GM08714 (cell line): ENCODE results near the gene SUSD1.
"Not testable (repeated sequence)": the region's sequence is repeated elsewhere in the genome, so short reads cannot be mapped to it uniquely, and the experiment has no call there.

Experiments
- H3K4me3 ChIP-seq: fragments of 200-500 bp; sonication (Bioruptor generic); 2 replicates; pipeline ENCODE4 v1.5.1; 2014; ENCODE audit warnings: mild to moderate bottlenecking, low read length, inconsistent platforms
- ZNF274 ChIP-seq: IDR thresholded peaks from 2 replicates; pipeline ENCODE4 v1.6.1; 2012; ENCODE audit warnings: mild to moderate bottlenecking, low read depth, low read length

Gene SUSD1

DNA sequence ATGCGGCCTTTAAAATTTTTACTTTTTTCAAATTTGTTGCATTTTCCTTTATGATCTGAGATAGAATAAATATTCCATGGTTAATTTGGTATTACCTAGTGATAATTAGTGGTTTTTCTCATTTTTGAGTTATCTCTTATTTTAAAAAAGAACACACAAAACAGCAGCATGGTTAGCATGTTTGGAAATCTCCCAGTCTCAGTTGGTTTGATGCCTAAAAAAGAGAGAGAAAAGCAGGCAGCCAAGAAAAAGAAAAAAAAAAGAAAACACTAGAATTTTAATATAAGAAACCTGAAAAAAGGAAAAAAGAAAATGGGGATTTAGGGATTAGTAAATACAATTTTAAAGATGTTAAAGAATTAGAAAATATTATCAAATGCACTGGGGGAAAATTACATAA lies 15.3 kb downstream of the SUSD1 start:
- TF ChIP-seq ZNF274: no peak

DNA sequence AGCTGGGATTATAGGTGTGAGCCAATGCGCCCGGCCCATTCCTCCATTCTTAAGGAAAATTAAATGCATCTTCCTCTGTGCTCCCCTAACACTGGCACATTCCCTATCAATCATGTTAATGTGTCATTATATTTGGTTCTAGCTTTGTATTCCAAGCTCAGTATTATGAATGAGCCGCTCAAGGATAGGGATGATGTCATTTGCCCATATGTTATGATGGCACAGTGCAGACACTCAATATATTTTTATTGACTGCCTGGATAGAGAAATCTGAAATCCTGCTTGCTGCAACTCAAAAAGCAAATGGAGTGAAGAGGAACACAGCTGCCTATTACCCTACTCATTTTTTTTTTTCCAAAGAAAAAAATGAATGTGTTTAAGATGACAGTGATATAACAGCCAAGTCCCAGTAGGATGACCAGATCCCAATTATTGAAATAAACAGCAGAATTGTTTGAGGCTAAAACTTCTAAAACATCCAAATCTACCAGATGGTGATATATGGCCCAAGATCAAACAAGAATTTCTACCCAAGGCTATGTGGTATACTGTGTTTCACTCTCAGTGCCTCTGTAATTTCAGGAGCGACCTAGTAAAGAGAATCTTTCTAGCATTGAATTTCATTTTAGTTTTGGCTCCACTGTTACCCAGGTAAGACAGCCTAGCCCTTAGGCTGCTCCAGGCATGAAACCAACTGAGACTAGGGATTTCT lies 16.3 kb downstream of the SUSD1 start:
- no peak for TF ChIP-seq ZNF274
- H3K4me3 ChIP-seq: no peak overlapping the region

More for the DNA sequence above, 15.3 kb downstream of the SUSD1 start:
- H3K4me3 ChIP-seq: no peak overlapping the region

DNA sequence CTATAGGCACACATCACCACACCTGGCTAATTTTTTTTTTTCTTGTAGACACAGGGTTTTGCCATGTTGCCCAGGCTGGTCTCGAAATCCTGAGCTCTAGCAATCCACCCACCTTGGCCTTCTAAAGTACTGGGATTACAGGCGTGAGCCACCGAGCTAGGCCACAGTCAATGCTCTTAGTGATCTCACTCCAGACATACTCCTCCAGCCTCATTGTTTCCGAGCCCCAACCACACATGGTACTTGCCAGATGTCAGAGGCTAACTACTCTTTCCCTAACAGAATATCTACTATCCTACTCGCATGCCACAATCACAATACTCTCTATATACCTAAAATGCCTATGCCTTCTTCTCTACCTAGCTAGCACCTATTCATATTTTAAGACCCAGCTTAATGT lies 17.1 kb downstream of the SUSD1 start:
- H3K4me3 ChIP-seq: no peak overlapping the region
- no peak for TF ChIP-seq ZNF274

DNA sequence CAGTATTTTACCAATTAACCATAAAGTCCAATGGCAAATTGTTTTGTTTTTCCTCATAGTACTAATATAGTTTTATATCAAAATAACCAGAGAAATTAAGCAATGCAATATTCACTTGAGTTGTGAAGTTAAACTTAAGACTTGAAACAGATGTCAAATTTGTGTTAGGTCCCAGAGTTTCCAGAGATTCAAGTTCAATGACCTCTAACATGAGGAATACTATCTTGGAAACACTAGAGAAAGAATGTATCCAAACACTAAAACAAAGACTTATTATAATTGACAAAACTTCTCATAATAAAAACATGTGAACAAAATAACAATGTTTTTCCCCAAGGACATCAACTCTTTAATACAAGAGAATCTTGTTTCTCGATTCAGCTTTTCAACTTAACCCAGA lies 18.0 kb downstream of the SUSD1 start:
- no peak for TF ChIP-seq ZNF274
- H3K4me3 ChIP-seq: no peak overlapping the region

DNA sequence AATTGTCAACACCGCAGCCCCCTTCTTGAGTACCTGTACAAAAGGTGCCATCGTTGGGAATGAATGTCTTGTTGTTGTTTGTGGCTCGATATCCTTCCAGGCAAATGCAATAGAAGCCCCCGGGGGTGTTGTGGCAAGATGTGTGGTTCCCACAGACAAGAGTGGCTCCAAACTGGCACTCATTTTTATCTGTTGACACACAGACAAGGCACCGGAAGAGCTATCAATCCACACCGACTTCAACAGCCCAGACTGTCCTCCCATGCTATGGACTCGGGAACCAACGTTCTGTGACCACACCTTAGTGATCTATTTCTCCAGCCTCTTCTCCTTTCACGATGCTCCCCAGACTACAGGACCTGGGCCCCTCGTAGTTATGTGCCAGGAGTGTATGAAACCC lies 25.9 kb downstream of the SUSD1 start:
- no peak for TF ChIP-seq ZNF274

DNA sequence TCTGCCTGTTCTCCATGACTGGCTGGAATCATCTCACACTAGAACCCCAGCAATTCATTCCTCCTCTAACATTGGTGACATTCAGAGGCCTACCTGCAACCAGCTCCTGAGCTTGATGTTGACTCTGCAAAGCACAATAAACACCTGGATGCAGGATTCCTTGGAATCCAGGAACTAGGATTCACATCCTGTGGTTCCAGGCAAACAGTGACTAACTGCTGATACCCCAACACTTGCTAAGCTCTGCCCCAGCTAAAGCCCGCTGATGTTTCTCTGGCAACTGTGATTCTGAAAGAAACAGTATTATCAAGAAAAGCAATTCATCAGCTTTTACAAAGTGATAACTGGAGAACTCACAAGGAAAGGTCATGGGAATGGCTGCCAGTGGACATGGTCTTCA lies 29.2 kb downstream of the SUSD1 start:
- no peak overlapping the region for H3K4me3 ChIP-seq
- TF ChIP-seq ZNF274: no peak

More for the DNA sequence above, 25.9 kb downstream of the SUSD1 start:
- no peak overlapping the region for H3K4me3 ChIP-seq

DNA sequence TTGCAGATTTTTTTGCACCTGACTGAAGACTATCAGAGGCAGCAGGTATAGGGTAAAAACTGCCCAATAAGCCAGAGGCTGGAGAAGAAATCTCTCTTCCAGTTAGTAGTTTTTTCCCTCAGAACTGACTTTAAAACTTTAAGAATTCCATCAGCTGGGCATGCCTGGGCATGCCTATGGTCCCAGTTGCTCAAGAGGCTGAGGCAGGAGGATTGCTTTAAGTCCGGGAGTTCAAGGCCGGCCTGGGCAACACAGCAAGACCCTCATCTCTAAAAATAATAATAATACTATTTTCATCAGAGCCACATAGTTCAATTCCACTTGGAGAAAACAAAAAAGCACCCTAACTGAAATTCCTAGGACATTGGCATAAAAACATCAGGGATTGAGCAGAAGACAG lies 30.3 kb downstream of the SUSD1 start:
- H3K4me3 ChIP-seq: no peak overlapping the region

DNA sequence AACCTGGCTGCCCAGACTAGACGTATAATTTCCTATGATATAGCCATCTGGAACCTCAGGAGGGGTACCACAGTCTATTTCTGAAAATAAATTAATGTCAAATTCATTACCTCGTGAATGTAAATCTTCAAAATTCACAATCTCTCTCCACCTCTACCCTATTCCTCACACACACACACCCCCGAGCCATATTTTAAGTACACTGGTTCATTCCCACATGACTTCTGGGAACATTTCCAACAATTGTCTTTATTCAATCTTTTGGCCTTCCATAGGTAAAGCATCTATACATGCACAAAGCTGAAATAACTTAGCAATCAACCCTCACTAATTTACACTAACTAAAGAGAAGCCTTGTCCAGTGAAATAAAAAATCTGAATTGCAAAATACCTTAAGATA lies 32.7 kb downstream of the SUSD1 start:
- H3K4me3 ChIP-seq: no peak overlapping the region
- no peak for TF ChIP-seq ZNF274

More for the DNA sequence above, 30.3 kb downstream of the SUSD1 start:
- TF ChIP-seq ZNF274: no peak

DNA sequence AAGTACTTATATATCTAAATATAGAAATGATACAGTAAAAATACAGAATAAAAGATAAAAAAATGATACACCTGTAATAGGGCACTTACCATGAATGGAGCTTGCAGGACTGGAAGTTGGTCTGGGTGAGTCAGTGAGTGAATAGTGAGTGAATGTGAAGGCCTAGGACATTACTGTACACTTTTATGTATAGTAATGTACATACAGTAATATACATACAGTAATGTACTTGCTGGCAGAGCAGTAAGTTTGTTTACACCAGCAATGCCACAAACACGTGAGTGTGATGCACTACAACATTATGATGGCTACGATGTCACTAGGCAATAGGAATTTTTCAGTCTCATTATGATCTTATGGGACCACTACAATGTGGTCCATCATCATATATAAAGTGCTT lies 34.2 kb downstream of the SUSD1 start:
- TF ChIP-seq ZNF274: no peak
- H3K4me3 ChIP-seq: no peak overlapping the region

DNA sequence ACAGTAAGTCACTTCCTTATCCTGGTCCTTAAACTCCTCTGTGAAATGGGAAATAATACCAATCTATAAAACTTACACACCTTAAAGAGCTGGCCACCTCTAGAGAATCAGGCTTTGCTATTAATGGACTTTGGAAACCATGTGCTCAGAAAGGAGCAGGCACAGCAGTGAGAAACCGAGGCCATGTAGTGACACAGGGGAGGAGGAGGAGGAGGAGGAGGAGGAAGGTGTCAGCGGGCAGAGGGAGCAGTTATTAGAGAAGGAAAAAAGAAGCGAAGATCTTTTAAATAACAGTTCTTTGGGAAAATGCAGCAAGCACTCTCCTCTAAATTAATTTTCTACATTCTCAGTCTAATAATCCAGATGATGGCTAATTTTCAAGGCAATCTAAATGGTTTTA lies 38.0 kb downstream of the SUSD1 start:
- no peak for TF ChIP-seq ZNF274
- H3K4me3 ChIP-seq: no peak overlapping the region

DNA sequence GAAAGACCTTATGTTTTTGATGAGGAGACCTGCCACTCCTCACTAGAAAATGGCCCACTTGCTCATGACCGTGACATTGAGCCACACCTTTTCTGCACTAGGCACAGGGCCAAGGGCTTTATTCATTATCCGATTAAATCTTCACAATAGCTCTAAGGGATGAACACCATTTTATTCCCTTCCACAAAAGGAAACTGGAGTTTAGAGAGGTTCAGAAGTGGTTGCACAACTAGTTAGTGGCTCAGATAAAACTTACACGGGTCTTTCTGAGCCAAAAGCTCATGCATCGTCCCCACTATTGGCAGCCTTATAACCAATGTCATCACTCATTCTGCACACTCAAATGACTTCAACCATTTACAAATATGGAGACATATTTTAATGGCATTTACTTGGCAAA lies 39.4 kb downstream of the SUSD1 start:
- H3K4me3 ChIP-seq: no peak overlapping the region
- TF ChIP-seq ZNF274: no peak

DNA sequence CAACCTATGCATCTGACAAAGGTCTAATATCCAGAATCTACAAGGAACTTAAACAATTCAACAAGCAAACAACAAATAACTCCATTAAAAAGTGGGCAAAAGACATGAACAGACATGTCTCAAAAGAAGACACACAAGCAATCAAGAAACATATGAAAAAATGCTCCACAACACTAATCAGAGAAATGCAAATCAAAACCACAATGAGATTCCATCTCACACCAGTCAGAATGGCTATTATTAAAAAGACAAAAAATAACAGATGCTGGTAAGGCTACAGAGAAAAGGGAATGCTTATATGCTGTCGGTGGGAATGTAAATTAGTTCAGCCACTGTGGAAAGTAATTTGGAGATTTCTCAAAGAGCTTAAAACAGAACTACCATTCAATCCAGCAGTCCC lies 41.3 kb downstream of the SUSD1 start:
- not testable (repeated sequence) for H3K4me3 ChIP-seq

DNA sequence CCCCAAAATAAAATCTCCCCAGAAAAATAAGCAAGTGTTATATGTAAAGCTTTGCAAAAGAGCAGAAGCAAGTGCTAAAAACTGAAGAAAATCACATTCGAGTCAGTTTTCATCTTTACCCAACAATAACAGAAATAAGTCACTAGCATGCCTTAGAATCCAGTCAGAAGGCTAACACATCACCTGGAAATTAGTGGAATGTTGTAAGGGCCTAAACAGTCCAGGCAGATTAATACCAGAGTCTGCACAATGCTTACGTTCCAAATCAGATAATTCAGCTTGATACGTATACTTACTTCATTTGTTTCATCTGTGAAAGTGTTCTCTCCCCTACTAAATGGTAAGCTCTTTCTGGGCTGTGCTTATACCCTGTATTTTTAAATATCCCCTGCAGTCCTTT lies 42.7 kb downstream of the SUSD1 start:
- no peak overlapping the region for H3K4me3 ChIP-seq
- TF ChIP-seq ZNF274: no peak

DNA sequence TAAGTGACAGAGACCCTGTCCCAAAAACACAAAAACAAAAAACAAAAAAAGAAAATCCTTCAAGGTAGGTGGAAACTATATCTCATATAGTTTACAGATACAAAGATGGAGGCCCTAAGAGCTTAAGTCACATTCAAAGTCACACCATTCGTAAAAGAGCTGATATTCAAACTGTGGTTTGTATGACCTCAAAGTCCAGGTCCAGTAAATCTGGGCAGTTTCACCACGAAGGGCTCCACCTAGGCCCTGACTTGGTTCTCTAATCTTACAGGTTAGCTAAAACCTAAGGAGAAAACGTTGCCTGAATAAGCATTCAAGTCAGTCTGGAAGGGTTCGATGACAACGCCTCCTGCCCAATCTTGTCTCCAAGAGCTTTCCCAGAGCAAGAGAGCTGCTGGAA lies 44.1 kb downstream of the SUSD1 start:
- no peak overlapping the region for H3K4me3 ChIP-seq
- no peak for TF ChIP-seq ZNF274

DNA sequence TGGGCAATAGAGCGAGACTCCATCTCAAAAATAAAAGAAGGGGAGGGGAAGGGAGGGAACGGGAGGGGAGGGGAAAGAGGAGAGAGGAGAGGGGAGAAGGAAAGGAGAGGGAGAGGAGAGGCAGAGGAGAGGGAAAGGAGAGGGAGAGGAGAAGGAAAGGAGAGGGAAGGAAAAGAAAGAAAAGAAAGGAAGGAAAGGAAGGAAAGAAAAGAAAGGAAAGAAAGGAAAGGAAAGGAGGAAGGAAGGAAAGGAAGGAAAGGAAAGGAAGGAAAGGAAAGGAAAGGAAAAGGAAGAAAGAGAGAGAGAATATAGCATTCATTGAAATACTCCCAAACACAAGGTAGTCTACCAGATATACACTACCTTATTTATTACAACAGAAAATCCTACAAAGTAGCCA lies 44.8 kb downstream of the SUSD1 start:
- TF ChIP-seq ZNF274: no peak
- no peak overlapping the region for H3K4me3 ChIP-seq

DNA sequence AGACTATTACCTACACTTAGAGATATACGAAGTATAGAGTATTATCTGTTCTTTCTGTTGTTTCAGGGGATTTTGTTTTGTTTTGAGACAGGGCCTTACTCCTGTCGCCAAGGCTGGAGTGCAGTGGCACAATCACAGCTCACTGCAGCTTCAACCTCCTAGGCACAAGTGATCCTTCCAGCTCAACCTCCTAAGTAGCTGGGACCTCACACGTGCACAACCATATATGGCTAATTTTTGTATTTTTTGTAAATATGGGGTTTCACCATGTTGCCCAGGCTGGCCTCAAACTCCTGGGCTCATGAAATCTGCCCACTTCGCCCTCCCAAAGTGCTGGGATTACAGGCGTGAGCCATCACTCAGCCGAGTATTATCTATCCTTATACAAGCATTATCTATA lies 45.9 kb downstream of the SUSD1 start:
- H3K4me3 ChIP-seq: no peak overlapping the region
- no peak for TF ChIP-seq ZNF274

DNA sequence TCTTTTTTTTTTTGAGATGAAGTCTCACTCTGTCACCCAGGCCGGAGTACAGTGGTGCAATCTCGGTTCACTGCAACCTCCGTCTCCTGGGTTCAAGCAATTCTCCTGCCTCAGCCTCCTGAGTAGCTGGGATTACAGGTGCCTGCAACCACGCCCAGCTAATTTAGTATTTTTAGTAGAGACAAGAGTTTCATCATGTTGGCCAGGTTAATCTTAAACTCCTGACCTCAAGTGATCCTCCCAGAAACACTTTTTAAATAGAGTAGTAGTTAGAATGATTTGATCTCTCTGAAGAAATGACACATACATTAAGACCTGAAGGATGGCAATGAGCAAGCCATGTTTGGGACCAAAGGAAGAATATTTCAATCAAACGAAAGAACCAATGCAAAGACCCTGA lies 46.7 kb downstream of the SUSD1 start:
- H3K4me3 ChIP-seq: not testable (repeated sequence)
